ENCODE measurements around the gene CAP2. TPM values are rescaled to one million over a fixed set of nuclear protein-coding genes. Genes with fewer than 3 reads are reported as not detected.

The CAP2 gene
- total RNA-seq, 4 donors from 2014 or later: 208 to 439 (median 295) TPM

DNA sequence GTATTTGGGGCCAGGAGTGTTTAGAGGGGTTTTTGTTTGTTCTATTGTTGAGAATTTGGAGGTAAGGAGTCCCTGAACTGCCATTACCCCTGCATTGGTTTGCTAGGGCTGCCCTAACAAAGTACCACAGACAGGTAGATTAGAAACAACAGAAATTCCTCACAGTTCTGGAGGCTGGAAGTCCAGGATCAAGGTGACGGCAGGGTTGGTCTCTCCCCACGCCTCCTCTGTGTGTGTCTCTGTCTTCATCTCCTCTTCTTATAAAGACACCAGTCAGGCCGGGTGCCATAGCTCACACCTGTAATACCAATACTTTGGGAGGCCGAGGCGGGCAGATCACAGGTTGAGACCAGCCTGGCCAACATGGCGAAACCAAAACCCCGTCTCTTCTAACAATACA is 109.7 kb downstream of the CAP2 start:
- no peak for ATAC-seq
- Histone ChIP-seq H3K36me3 (peaks cover 0 to under 1% of the 10 kb centered on the region in 2 donors), H3K4me3 (no peak overlapping the region), H3K27ac (peak overlapping the region; percentile 51 to 74 (median 63)), H3K9me3 (no peaks in the 10 kb centered on the region), H3K27me3 (no peaks in the 10 kb centered on the region), H3K4me1 (peaks cover 7 to 16% of the 10 kb centered on the region in 2 donors)
- in situ Hi-C loops (cut with MboI; ENCODE audit: low sequenced_read_pairs in 4 of 4) (no loop called here), intact Hi-C loops (cut with DNase I; ENCODE audit: low total_unique reads) (no loop called here)
- no peak for DNase-seq
- TF ChIP-seq, protein P1, sequence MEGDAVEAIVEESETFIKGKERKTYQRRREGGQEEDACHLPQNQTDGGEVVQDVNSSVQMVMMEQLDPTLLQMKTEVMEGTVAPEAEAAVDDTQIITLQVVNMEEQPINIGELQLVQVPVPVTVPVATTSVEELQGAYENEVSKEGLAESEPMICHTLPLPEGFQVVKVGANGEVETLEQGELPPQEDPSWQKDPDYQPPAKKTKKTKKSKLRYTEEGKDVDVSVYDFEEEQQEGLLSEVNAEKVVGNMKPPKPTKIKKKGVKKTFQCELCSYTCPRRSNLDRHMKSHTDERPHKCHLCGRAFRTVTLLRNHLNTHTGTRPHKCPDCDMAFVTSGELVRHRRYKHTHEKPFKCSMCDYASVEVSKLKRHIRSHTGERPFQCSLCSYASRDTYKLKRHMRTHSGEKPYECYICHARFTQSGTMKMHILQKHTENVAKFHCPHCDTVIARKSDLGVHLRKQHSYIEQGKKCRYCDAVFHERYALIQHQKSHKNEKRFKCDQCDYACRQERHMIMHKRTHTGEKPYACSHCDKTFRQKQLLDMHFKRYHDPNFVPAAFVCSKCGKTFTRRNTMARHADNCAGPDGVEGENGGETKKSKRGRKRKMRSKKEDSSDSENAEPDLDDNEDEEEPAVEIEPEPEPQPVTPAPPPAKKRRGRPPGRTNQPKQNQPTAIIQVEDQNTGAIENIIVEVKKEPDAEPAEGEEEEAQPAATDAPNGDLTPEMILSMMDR (IDR thresholded peaks at IDR 0.05 in 4 of 5, conservative IDR thresholded peaks at IDR 0.05 in 1 of 5): no peak
- no peak for TF ChIP-seq POLR2A (IDR thresholded peaks at IDR 0.05)

DNA sequence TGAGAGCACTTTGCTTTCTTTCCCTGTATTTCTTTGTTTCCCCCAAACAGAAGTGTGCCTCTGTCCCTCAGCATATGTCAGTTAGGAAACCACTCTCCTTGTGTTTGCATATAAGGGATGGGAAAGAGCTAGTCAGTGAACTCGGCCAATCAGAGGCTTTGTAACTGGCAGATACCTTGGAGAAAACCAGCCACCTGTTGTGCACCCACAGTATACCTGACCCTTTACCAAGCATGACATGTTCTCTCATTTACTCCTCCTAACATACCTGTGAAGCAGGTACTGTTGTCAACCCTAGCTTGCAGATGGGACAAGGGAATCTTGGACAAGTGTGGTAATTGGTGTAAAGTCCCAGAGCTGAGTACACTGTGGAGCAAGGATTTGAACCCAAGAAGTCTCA is 110.6 kb downstream of the CAP2 start:
- in situ Hi-C loops (cut with MboI; ENCODE audit: low sequenced_read_pairs in 4 of 4) (no loop called here), intact Hi-C loops (cut with DNase I; ENCODE audit: low total_unique reads) (no loop called here)
- no peak for TF ChIP-seq POLR2A (IDR thresholded peaks at IDR 0.05)
- TF ChIP-seq, protein P1 (IDR thresholded peaks at IDR 0.05 in 4 of 5, conservative IDR thresholded peaks at IDR 0.05 in 1 of 5): no peak
- peaks cover 0 to 9% of the 10 kb centered on the region in 2 donors for H3K36me3 ChIP-seq
- no peak overlapping the region for H3K4me3 ChIP-seq
- no peaks in the 10 kb centered on the region for H3K9me3 ChIP-seq
- peaks cover 7 to 16% of the 10 kb centered on the region in 2 donors for H3K4me1 ChIP-seq
- peak overlapping the region; percentile 43 to 74 (median 63) for H3K27ac ChIP-seq
- DNase-seq: no peak
- no peak for ATAC-seq
- H3K27me3 ChIP-seq: no peaks in the 10 kb centered on the region

DNA sequence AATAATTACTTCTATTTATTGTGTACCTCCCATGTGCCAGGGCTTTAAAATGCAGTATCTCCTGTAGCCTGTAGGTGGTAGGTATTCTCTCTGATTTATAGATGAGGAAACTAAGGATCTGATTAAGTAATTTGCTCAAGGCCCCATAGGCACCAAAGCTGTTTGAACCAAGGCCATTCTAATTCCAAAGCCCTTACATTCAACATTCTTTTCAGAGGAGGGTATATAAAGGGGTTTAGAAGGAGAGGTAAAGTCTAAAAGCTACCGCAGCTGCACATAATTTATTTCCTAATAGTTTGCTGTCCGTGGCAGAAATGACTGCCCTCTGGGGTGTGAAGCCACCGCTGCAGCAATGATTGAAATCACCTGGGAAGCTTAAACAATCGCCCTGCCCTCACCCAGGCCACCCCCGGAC is 111.7 kb downstream of the CAP2 start:
- H3K4me3 ChIP-seq: no peak overlapping the region
- no peaks in the 10 kb centered on the region for H3K9me3 ChIP-seq
- no peak for TF ChIP-seq POLR2A (IDR thresholded peaks at IDR 0.05)
- TF ChIP-seq, protein P1 (IDR thresholded peaks at IDR 0.05 in 4 of 5, conservative IDR thresholded peaks at IDR 0.05 in 1 of 5): peak in 4 of 5 experiments; percentile 7 to 48 (median 28)
- intact Hi-C loops (cut with DNase I; ENCODE audit: low total_unique reads): no loop called here
- H3K27ac ChIP-seq: peak overlapping the region; percentile 55 to 74 (median 63)
- peaks cover 7 to 16% of the 10 kb centered on the region in 2 donors for H3K4me1 ChIP-seq
- in situ Hi-C loops (cut with MboI; ENCODE audit: low sequenced_read_pairs in 4 of 4): no loop called here
- ATAC-seq (peak in 1 of 2 donors; percentile 60), DNase-seq (no peak)
- no peaks in the 10 kb centered on the region for H3K27me3 ChIP-seq
- peaks cover 0 to 11% of the 10 kb centered on the region in 2 donors for H3K36me3 ChIP-seq

DNA sequence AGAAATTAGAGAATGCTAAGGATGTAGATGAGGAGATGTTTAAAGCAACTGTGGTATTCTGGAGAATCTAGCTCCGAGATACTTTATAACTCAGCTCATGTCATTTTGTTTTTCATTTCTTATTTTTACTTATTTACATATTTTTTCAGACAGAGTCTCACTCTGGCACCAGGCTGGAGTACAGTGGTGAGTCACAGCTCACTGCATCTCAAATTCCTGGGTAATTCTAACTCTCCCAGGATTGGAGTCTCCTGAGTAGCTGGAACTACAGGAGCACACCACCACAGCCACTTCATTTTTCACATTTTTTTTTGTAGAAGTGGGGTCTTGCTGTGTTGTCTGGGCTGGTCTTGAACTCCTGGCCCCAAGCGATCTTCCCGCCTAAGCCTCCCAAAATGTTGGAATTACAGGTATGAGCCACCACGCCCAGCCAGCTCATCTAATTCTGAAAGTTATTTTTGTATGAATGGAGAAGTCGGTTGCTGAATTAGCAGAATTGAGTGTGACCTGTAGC is 112.4 kb downstream of the CAP2 start:
- TF ChIP-seq POLR2A (IDR thresholded peaks at IDR 0.05): no peak
- TF ChIP-seq, protein P1 (IDR thresholded peaks at IDR 0.05 in 4 of 5, conservative IDR thresholded peaks at IDR 0.05 in 1 of 5): no peak
- in situ Hi-C loops (cut with MboI; ENCODE audit: low sequenced_read_pairs in 4 of 4): no loop called here
- H3K27ac ChIP-seq: peak overlapping the region; percentile 55 to 74 (median 63)
- no peaks in the 10 kb centered on the region for H3K27me3 ChIP-seq
- intact Hi-C loops (cut with DNase I; ENCODE audit: low total_unique reads): no loop called here
- no peak overlapping the region for H3K4me3 ChIP-seq
- ATAC-seq (peak; percentile 80 to 85), DNase-seq (no peak)
- H3K9me3 ChIP-seq: no peaks in the 10 kb centered on the region
- peaks cover 0 to 17% of the 10 kb centered on the region in 2 donors for H3K36me3 ChIP-seq
- peaks cover 7 to 16% of the 10 kb centered on the region in 2 donors for H3K4me1 ChIP-seq

DNA sequence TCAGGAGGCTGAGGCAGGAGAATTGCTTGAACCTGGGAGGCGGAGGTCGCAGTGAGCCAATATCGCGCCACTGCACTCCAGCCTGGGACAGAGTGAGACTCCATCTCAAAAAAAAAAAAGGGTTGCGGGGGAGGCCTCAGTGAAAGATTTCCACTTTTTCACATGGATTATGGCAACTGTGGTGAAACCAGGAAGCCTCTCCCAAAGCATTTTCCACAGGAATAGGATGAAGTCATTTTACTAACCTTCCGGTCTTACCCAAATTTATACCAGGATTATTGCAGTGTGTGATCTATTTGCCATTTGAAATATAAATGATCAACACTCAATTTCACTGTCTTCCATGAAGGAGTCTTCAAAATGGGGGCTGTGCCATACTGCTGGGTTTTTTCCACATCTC is 113.1 kb downstream of the CAP2 start:
- in situ Hi-C loops (cut with MboI; ENCODE audit: low sequenced_read_pairs in 4 of 4): no loop called here

More for the DNA sequence above, 113.1 kb downstream of the CAP2 start:
- Histone ChIP-seq H3K4me1 (peaks cover 7 to 16% of the 10 kb centered on the region in 2 donors), H3K27ac (peak overlapping the region; percentile 55 to 74 (median 63)), H3K4me3 (no peak overlapping the region), H3K36me3 (peaks cover 0 to 24% of the 10 kb centered on the region in 2 donors), H3K9me3 (no peaks in the 10 kb centered on the region), H3K27me3 (no peaks in the 10 kb centered on the region)
- ATAC-seq (no peak), DNase-seq (no peak)
- TF ChIP-seq POLR2A (IDR thresholded peaks at IDR 0.05): no peak
- TF ChIP-seq, protein P1 (IDR thresholded peaks at IDR 0.05 in 4 of 5, conservative IDR thresholded peaks at IDR 0.05 in 1 of 5): no peak
- intact Hi-C loops (cut with DNase I; ENCODE audit: low total_unique reads): no loop called here

All from gastrocnemius medialis (tissue), 4 donors.